HCT116 (cell line): Measurements from ENCODE around the gene OVCH2. TPM values are rescaled to one million over a fixed set of nuclear protein-coding genes. Genes with fewer than 3 reads are reported as not detected.

Source experiments
- ATAC-seq: fragments of 200-7000 bp; cut with Tn5 transposase; 2 replicates; pipeline ENCODE4 v1.9.1; 2020; ENCODE audit warnings: mild to moderate bottlenecking, moderate library complexity
- BruUV-seq: library from RNA; stranded (reverse); fragments of 400-500 nt; replicated peaks from 2 replicates; lab custom pipeline; 2021; lab: Mats Ljungman, UMichigan
- CTCF ChIA-PET: fragments of 300-600 bp; sonication (Branson Sonifier 250); formaldehyde crosslinking; loops from one replicate; lab custom pipeline; 2021; ENCODE audit warnings: antibody characterized with exemption; lab: Charles Lee
- POLR2A ChIA-PET: fragments of 300-600, 350-600 bp; sonication (Branson Sonifier 250); formaldehyde crosslinking; loops from one replicate; lab custom pipeline; 2021; ENCODE audit warnings: antibody characterized with exemption; lab: Charles Lee
- RAD21 ChIA-PET, 2 experiments: fragments of 300-600 bp; sonication (Branson Sonifier 250); formaldehyde crosslinking; loops; one replicate each; lab custom pipeline; 2023; ENCODE audit warnings: low total read pairs in 2 of 2; ENCODE audit not compliant: uncharacterized antibody in 2 of 2, unreplicated experiment in 2 of 2, low non-redundant PET in 1 of 2; lab: Charles Lee
- DNase-seq: peaks from one replicate; pipeline ENCODE4 v3.0.0-alpha.2; 2010; ENCODE audit warnings: low read depth, low spot score
- H2AFZ ChIP-seq: fragments of 200-600 bp; shearing (Covaris generic), sonication (generic); 2 replicates; pipeline ENCODE4 v1.6.1; 2017; ENCODE audit warnings: low read depth, mixed run types, mixed read lengths, antibody characterized with exemption, low read length; ENCODE audit not compliant: poor library complexity, severe bottlenecking
- H3K27ac ChIP-seq: 2 replicates; pipeline ENCODE4 v1.5.1; 2012; ENCODE audit warnings: low read depth, low read length
- H3K27me3 ChIP-seq: fragments of 200-600 bp; sonication (generic); 2 replicates; pipeline ENCODE4 v1.6.1; 2016; ENCODE audit warnings: mixed run types, low read length, mixed read lengths; ENCODE audit not compliant: insufficient read depth
- H3K36me3 ChIP-seq, 2 experiments: fragments of 200-500 bp in 1 of 2; fragments of 200-600 bp in 1 of 2; sonication (Bioruptor generic) in 1 of 2; sonication (generic) in 1 of 2; 2 replicates each; pipeline versions ENCODE4 v1.5.1 to v1.6.1; 2014 to 2016; ENCODE audit warnings: low read length in 2 of 2, inconsistent platforms in 1 of 2, mixed read lengths in 1 of 2, mixed run types in 1 of 2; ENCODE audit not compliant: insufficient read depth in 2 of 2, control insufficient read depth in 1 of 2
- H3K4me1 ChIP-seq, 2 experiments: fragments of 200-600 bp in 1 of 2; sonication (generic) in 1 of 2; 2 replicates each; pipeline versions ENCODE4 v1.5.1 to v1.6.1; 2012 to 2017; ENCODE audit warnings: low read length in 2 of 2, inconsistent platforms in 1 of 2, mild to moderate bottlenecking in 1 of 2, mixed read lengths in 1 of 2, mixed run types in 1 of 2, moderate library complexity in 1 of 2; ENCODE audit not compliant: insufficient read depth in 2 of 2, control insufficient read depth in 1 of 2
- H3K4me2 ChIP-seq: fragments of 200-600 bp; sonication (generic); 2 replicates; pipeline ENCODE4 v1.6.1; 2017; ENCODE audit warnings: mixed run types, low read length, mixed read lengths
- H3K4me3 ChIP-seq, 2 experiments: fragments of 200-600 bp in 1 of 2; sonication (generic) in 1 of 2; replicated peaks in 1 of 2; 2 replicates each; pipeline ENCODE4 v1.5.1; 2011 to 2016; ENCODE audit warnings: low read length in 2 of 2, control low read depth in 1 of 2, low read depth in 1 of 2, mild to moderate bottlenecking in 1 of 2, mixed read lengths in 1 of 2, mixed run types in 1 of 2
- H3K79me2 ChIP-seq: fragments of 200-600 bp; sonication (generic); 2 replicates; pipeline ENCODE4 v1.6.1; 2017; ENCODE audit warnings: mild to moderate bottlenecking, mixed run types, low read length, moderate library complexity, mixed read lengths; ENCODE audit not compliant: insufficient read depth
- H3K9ac ChIP-seq: fragments of 200-600 bp; sonication (generic); 2 replicates; pipeline ENCODE4 v1.6.1; 2016; ENCODE audit warnings: low read length, mixed read lengths
- H3K9me2 ChIP-seq: fragments of 200-600 bp; sonication (generic), shearing (Covaris generic); 2 replicates; pipeline ENCODE4 v1.6.1; 2017; ENCODE audit warnings: mixed run types, mild to moderate bottlenecking, moderate library complexity; ENCODE audit not compliant: insufficient read depth
- H3K9me3 ChIP-seq, 2 experiments: fragments of 200-500 bp in 1 of 2; fragments of 200-600 bp in 1 of 2; sonication (Bioruptor generic) in 1 of 2; sonication (generic) in 1 of 2; 2 replicates each; pipeline ENCODE4 v1.6.1; 2014 to 2017; ENCODE audit warnings: low read length in 2 of 2, mixed read lengths in 2 of 2, inconsistent platforms in 1 of 2, low read depth in 1 of 2, mild to moderate bottlenecking in 1 of 2, mixed run types in 1 of 2, moderate library complexity in 1 of 2; ENCODE audit not compliant: control insufficient read depth in 1 of 2, insufficient read depth in 1 of 2
- H4K20me1 ChIP-seq: fragments of 200-600 bp; sonication (generic), shearing (Covaris generic); 2 replicates; pipeline ENCODE4 v1.6.1; 2017; ENCODE audit warnings: mixed run types, mild to moderate bottlenecking, moderate library complexity; ENCODE audit not compliant: insufficient read depth
- CEBPB ChIP-seq: IDR thresholded peaks from 2 replicates; pipeline ENCODE4 v1.6.1; 2012; ENCODE audit warnings: low read depth
- CTCF ChIP-seq, 3 experiments: fragments of 200-600 bp in 1 of 3; sonication (generic) in 1 of 3; IDR thresholded peaks in 2 of 3; conservative IDR thresholded peaks in 1 of 3; 2 replicates each; pipeline ENCODE4 v1.5.1; 2012 to 2017; ENCODE audit warnings: low read depth in 2 of 3, low read length in 2 of 3, antibody characterized with exemption in 1 of 3, borderline replicate concordance in 1 of 3, control low read depth in 1 of 3, mild to moderate bottlenecking in 1 of 3, mixed read lengths in 1 of 3, mixed run types in 1 of 3, moderate library complexity in 1 of 3; ENCODE audit not compliant: insufficient read depth in 1 of 3
- ELF1 ChIP-seq: IDR thresholded peaks from 2 replicates; pipeline ENCODE4 v1.6.1; 2012; ENCODE audit warnings: low read depth, borderline replicate concordance
- MAX ChIP-seq: IDR thresholded peaks from 2 replicates; pipeline ENCODE4 v1.6.1; 2012
- POLR2A ChIP-seq: IDR thresholded peaks from 2 replicates; pipeline ENCODE4 v1.7.0; 2011; ENCODE audit warnings: borderline replicate concordance; ENCODE audit not compliant: insufficient read depth, insufficient read length; ENCODE audit errors: extremely low read depth
- POLR2AphosphoS5 ChIP-seq: IDR thresholded peaks from 2 replicates; pipeline ENCODE4 v1.6.1; 2011; ENCODE audit warnings: mild to moderate bottlenecking, low read depth, low read length, moderate library complexity
- RAD21 ChIP-seq: IDR thresholded peaks from 2 replicates; pipeline ENCODE4 v1.6.1; 2012; ENCODE audit warnings: low read depth, mild to moderate bottlenecking
- REST ChIP-seq: IDR thresholded peaks from 2 replicates; pipeline ENCODE4 v1.6.1; 2012; ENCODE audit warnings: low read depth
- SRF ChIP-seq: IDR thresholded peaks from 2 replicates; pipeline ENCODE4 v1.6.1; 2012; ENCODE audit warnings: low read depth
- ZFX ChIP-seq: fragments of 450-650 bp; IDR thresholded peaks from 2 replicates; pipeline ENCODE4 v1.6.1; 2017
- ZNF274 ChIP-seq: fragments of 200-500 bp; sonication (Bioruptor generic); IDR thresholded peaks from 2 replicates; pipeline ENCODE4 v1.6.1; 2014; ENCODE audit warnings: mild to moderate bottlenecking, low read depth, low read length, inconsistent platforms
- intact Hi-C: fragments of 100-400 bp; cut with micrococcal nuclease; formaldehyde crosslinking; loops from 2 replicates; pipeline ENCODE4 v1.10.0; 2022
- total RNA-seq: library from RNA; stranded (reverse); gene quantifications from one replicate; pipeline ENCODE4 v1.2.1, GENCODE V29; 2021; ENCODE audit not compliant: unreplicated experiment

OVCH2 gene
- total RNA-seq, 1 experiment from 2014 or later = not detected

GRCh38 chr11:7687386-7687785, 18.9 kb downstream of the OVCH2 start:
- no TSS peak for BruUV-seq
- Histone ChIP-seq H3K79me2 (no peaks in the 10 kb centered on the region), H3K36me3 (no peaks in the 10 kb centered on the region), H4K20me1 (no peaks in the 10 kb centered on the region), H3K27me3 (peaks cover 87% of the 10 kb centered on the region), H3K4me1 (no peaks in the 10 kb centered on the region), H3K9me2 (no peaks in the 10 kb centered on the region), H3K4me2 (no peak overlapping the region), H2AFZ (no peak overlapping the region), H3K27ac (no peak overlapping the region), H3K9ac (no peak overlapping the region), H3K4me3 (no peak overlapping the region), H3K9me3 (no peaks in the 10 kb centered on the region)
- ATAC-seq = no peak
- TF ChIP-seq CTCF (IDR thresholded peaks at IDR 0.05 in 2 of 3, conservative IDR thresholded peaks at IDR 0.05 in 1 of 3; ENCODE audit: borderline replicate concordance in 1 of 3, insufficient read depth in 1 of 3, low read depth in 2 of 3, low read length in 2 of 3) (no peak), POLR2AphosphoS5 (no peak), ELF1 (no peak), POLR2A (no peak), CEBPB (no peak)
- ChIA-PET RAD21 (no interaction called here), POLR2A (no interaction called here), CTCF (interaction anchor here (0.7 kb wide), 1 partner anchor 300 kb away, joined by 3 read pairs; the partner anchor contains the start of gene EIF3F)
- DNase-seq = no peak
- intact Hi-C loops = no loop called here

GRCh38 chr11:7686761-7687160, 19.5 kb downstream of the OVCH2 start:
- intact Hi-C loops = no loop called here
- BruUV-seq = no TSS peak
- CTCF ChIA-PET = interaction anchor here (0.7 to 0.9 kb wide), 2 partner anchors 8 to 301 kb away, joined by 3 to 4 read pairs; partner anchors contain the start of gene EIF3F
- TF ChIP-seq CEBPB = no peak
- TF ChIP-seq ZFX = no peak
- TF ChIP-seq ELF1 = no peak
- no peak for TF ChIP-seq MAX
- TF ChIP-seq CTCF (IDR thresholded peaks at IDR 0.05 in 2 of 3, conservative IDR thresholded peaks at IDR 0.05 in 1 of 3; ENCODE audit: borderline replicate concordance in 1 of 3, insufficient read depth in 1 of 3, low read depth in 2 of 3, low read length in 2 of 3) = no peak
- no peak for TF ChIP-seq ZNF274
- no peak for TF ChIP-seq RAD21
- no peak for TF ChIP-seq REST
- no peak for TF ChIP-seq SRF

More at GRCh38 chr11:7686761-7687160, 19.5 kb downstream of the OVCH2 start:
- ATAC-seq = no peak
- H3K9ac ChIP-seq = no peak overlapping the region
- no peaks in the 10 kb centered on the region for H3K36me3 ChIP-seq
- no peaks in the 10 kb centered on the region for H3K9me2 ChIP-seq
- H3K79me2 ChIP-seq = no peaks in the 10 kb centered on the region
- ChIA-PET RAD21 (no interaction called here), POLR2A (no interaction called here)
- H3K27me3 ChIP-seq = peaks cover 87% of the 10 kb centered on the region
- no peak overlapping the region for H3K4me2 ChIP-seq
- no peak overlapping the region for H2AFZ ChIP-seq
- no peak overlapping the region for H3K4me3 ChIP-seq
- H3K27ac ChIP-seq = no peak overlapping the region
- no peaks in the 10 kb centered on the region for H3K9me3 ChIP-seq
- H3K4me1 ChIP-seq = no peaks in the 10 kb centered on the region
- no peak for DNase-seq
- no peaks in the 10 kb centered on the region for H4K20me1 ChIP-seq
